Effector memory CD4-positive, alpha-beta T cell (primary cell): Measurements from ENCODE around the gene MED13L.

Source experiments
- DNase-seq, 3 donors: peaks; one replicate each; pipeline ENCODE4 v3.0.0-alpha.2; 2020
- H3K27ac ChIP-seq: 2 replicates; pipeline ENCODE4 v1.7.0; 2013; ENCODE audit warnings: mild to moderate bottlenecking, low read length, moderate library complexity; ENCODE audit not compliant: insufficient read depth, poor library complexity, severe bottlenecking
- H3K27me3 ChIP-seq: replicated peaks from 2 replicates; pipeline ENCODE4 v1.7.0; 2013; ENCODE audit warnings: mild to moderate bottlenecking, low read length; ENCODE audit not compliant: insufficient read depth, control insufficient read depth, poor library complexity, severe bottlenecking
- H3K36me3 ChIP-seq: 2 replicates; pipeline ENCODE4 v1.7.0; 2013; ENCODE audit warnings: mild to moderate bottlenecking, low read length, moderate library complexity; ENCODE audit not compliant: control insufficient read depth, insufficient read depth
- H3K4me1 ChIP-seq: 2 replicates; pipeline ENCODE4 v1.7.0; 2013; ENCODE audit warnings: low read length, mild to moderate bottlenecking; ENCODE audit not compliant: control insufficient read depth, insufficient read depth, poor library complexity, severe bottlenecking
- H3K4me3 ChIP-seq: 2 replicates; pipeline ENCODE4 v1.7.0; 2013; ENCODE audit warnings: low read length, low read depth, mild to moderate bottlenecking; ENCODE audit not compliant: insufficient read depth, poor library complexity, severe bottlenecking
- H3K9me3 ChIP-seq: 2 replicates; pipeline ENCODE4 v1.7.0; 2013; ENCODE audit warnings: mild to moderate bottlenecking, low read length, moderate library complexity; ENCODE audit not compliant: control insufficient read depth

MED13L gene

DNA sequence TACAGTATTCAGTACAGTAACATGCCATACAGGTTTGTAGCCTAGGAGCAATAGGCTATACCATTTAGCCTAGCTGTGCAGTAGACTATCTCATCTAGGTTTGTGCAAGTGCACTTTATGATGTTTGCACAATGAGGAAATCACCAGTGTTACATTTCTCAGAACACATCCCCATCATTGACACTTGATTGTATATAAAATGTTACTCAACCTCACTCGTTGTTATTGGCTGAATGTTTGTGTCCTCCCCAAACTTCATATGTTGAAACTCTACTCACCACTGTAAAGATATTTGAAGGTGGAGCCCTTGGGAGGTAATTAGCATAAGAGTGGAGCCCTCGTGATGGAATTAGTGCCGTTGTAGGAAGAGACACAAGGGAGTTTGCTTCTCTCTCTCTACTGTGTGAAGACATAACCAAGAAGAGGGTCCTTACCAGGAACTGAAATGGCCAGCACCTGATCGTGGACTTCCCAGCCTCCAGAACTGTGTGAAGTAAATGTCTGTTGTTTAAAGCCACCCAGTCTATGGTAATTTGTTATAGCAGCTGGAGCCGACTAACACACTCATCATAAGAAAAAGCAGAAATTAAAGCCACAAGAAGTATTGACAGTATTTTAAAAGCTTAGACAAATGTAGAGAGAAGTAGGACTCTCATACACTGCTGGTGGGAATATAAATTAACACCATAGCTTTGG, 3.2 kb upstream of the MED13L start:
- no peak overlapping the region for H3K27ac ChIP-seq
- DNase-seq: no peak
- H3K9me3 ChIP-seq: no peaks in the 10 kb centered on the region
- H3K4me3 ChIP-seq: no peak overlapping the region
- H3K36me3 ChIP-seq: no peaks in the 10 kb centered on the region
- no peaks in the 10 kb centered on the region for H3K27me3 ChIP-seq
- peaks cover 8% of the 10 kb centered on the region for H3K4me1 ChIP-seq

GRCh38 chr12:116278667-116279066, 1.2 kb upstream of the MED13L start:
- Histone ChIP-seq H3K27me3 (no peaks in the 10 kb centered on the region), H3K27ac (no peak overlapping the region), H3K9me3 (no peaks in the 10 kb centered on the region), H3K36me3 (no peaks in the 10 kb centered on the region), H3K4me3 (no peak overlapping the region), H3K4me1 (peaks cover 12% of the 10 kb centered on the region)
- no peak for DNase-seq

GRCh38 chr12:116278279-116278626, 760 bp upstream of the MED13L start:
- no peaks in the 10 kb centered on the region for H3K36me3 ChIP-seq
- DNase-seq: no peak
- no peak overlapping the region for H3K27ac ChIP-seq
- H3K4me3 ChIP-seq: peak overlapping the region; percentile 23
- H3K27me3 ChIP-seq: no peaks in the 10 kb centered on the region
- peaks cover 16% of the 10 kb centered on the region for H3K4me1 ChIP-seq
- no peaks in the 10 kb centered on the region for H3K9me3 ChIP-seq

- peak; percentile 39 to 47 (median 43) for DNase-seq
Observed at GRCh38 chr12:116276652-116277466, 634 bp downstream of the MED13L start.

DNA sequence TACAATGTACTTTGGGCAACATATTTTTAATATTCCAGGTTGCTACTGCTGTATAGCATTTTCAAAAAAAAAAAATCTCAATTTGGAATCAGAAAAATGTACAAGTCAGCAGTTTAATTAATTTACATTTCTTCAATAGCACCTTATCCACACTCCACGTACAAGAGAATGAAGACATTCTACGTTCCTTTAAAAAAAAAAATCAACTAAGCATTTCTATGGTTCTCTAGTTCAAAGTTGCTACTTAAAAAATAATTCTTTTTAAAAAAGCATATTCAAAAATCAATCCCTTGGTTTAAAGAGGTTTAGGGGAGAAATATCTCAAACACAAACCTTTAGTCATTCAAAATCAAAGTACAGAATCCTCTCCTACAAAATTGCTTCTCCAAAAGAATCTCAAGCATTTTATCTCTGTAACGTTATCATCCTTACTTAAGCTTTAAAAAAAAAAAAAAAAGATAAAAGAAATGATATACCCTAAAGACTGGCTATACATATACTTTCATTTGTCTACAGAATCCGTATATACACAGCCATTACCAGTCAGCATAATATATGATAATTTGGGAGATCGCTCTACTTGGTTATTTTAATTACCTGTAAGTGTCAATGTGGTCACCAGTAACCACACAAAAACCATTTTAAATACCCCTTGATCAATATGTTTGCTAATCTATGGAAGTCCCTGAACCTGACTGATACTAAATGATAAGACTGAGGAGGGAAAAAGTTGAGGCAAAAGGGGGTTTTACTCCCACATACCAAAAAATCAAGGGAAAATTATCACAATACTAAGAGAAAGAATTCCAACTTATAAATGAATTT, 2.7 kb downstream of the MED13L start:
- H3K4me3 ChIP-seq: peak overlapping the region; percentile 93
- no peaks in the 10 kb centered on the region for H3K36me3 ChIP-seq
- H3K27ac ChIP-seq: no peak overlapping the region
- no peak for DNase-seq
- H3K4me1 ChIP-seq: peaks cover 13% of the 10 kb centered on the region
- no peaks in the 10 kb centered on the region for H3K27me3 ChIP-seq
- H3K9me3 ChIP-seq: no peaks in the 10 kb centered on the region

More at GRCh38 chr12:116276652-116277466, 634 bp downstream of the MED13L start:
- H3K27me3 ChIP-seq: no peaks in the 10 kb centered on the region
- H3K27ac ChIP-seq: peak overlapping the region; percentile 63
- H3K4me1 ChIP-seq: peaks cover 13% of the 10 kb centered on the region
- peak overlapping the region; percentile 93 for H3K4me3 ChIP-seq
- no peaks in the 10 kb centered on the region for H3K9me3 ChIP-seq
- no peaks in the 10 kb centered on the region for H3K36me3 ChIP-seq

- H3K4me1 ChIP-seq: peaks cover 13% of the 10 kb centered on the region
Observed at GRCh38 chr12:116273813-116274550, 3.5 kb downstream of the MED13L start.

DNA sequence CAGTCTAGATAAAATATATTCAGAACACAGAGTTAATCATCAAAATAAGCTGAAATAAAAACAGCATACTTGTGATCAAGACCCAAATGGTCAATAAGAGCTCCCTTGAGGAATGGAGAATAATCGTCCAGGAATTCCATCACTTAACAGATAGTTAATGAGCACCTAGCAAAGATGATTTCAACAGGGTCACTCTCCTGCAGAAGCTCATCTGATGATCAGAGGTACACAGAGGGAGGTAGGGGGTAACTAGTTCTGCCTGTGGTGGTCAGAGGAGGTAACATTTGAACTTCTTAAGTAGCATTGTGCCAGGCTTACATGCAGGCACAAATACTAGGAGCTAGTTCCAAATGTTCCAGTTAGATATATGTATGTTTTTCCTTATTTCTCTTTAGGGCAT, 9.5 kb downstream of the MED13L start:
- DNase-seq: no peak

More at GRCh38 chr12:116273813-116274550, 3.5 kb downstream of the MED13L start:
- H3K4me3 ChIP-seq: no peak overlapping the region
- H3K9me3 ChIP-seq: no peaks in the 10 kb centered on the region
- no peaks in the 10 kb centered on the region for H3K36me3 ChIP-seq
- no peaks in the 10 kb centered on the region for H3K27me3 ChIP-seq
- H3K27ac ChIP-seq: no peak overlapping the region
- DNase-seq: no peak

DNA sequence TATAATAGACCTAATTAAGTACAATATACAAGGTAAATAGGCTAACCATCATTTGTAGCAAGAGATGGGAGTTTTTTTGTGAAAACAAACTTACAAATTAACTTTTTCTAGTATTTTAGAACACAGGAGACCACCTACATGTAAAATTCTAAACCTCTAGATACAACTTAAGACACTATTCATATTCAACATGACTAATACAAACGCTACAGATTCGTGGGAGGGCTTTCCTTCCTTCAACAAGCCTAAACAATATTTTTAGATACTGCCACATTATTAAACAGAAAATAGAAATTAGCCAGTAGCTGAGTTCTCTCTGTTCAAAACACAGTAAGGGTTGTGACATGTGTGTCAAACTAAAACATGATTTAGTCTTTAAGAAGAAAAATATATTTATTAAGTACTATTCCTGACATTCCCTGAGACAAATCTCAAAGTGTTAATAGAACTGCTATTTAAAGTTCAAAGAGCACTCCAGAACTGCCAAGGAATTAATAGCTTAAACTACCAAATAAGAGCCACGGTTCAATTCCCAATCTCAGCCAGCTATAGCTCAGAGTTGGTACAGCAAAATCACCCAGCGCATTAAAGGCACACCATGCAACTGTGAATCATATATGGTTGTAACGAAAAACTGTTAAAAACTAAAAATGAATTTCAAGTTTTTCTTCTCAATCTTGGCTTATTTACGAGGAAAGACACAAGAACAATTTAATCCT, 10.7 kb downstream of the MED13L start:
- no peaks in the 10 kb centered on the region for H3K36me3 ChIP-seq
- peaks cover 15% of the 10 kb centered on the region for H3K4me1 ChIP-seq
- H3K4me3 ChIP-seq: no peak overlapping the region
- no peak overlapping the region for H3K27ac ChIP-seq
- no peak for DNase-seq
- no peaks in the 10 kb centered on the region for H3K27me3 ChIP-seq
- no peaks in the 10 kb centered on the region for H3K9me3 ChIP-seq

More for the DNA sequence above, 9.5 kb downstream of the MED13L start:
- Histone ChIP-seq H3K4me1 (peaks cover 13% of the 10 kb centered on the region), H3K36me3 (no peaks in the 10 kb centered on the region), H3K27ac (no peak overlapping the region), H3K27me3 (no peaks in the 10 kb centered on the region), H3K9me3 (no peaks in the 10 kb centered on the region), H3K4me3 (no peak overlapping the region)

GRCh38 chr12:116266168-116266601, 11.3 kb downstream of the MED13L start:
- no peak for DNase-seq
- no peaks in the 10 kb centered on the region for H3K36me3 ChIP-seq
- H3K4me3 ChIP-seq: no peak overlapping the region
- peaks cover 18% of the 10 kb centered on the region for H3K4me1 ChIP-seq
- no peaks in the 10 kb centered on the region for H3K9me3 ChIP-seq
- no peak overlapping the region for H3K27ac ChIP-seq
- no peaks in the 10 kb centered on the region for H3K27me3 ChIP-seq
